H1 (cell line): ENCODE measurements around the gene GSTA1.
"Not testable (repeated sequence)": the region's sequence is repeated elsewhere in the genome, so short reads cannot be mapped to it uniquely, and the experiment has no call there.

Source experiments
- CTCF ChIP-seq, 3 experiments: IDR thresholded peaks; 1 replicate in 2 of 3; 2 replicates in 1 of 3; pipeline versions ENCODE4 v1.5.1 to v1.6.1; 2011; ENCODE audit warnings: low read length in 3 of 3, mild to moderate bottlenecking in 3 of 3, inconsistent platforms in 2 of 3, low read depth in 1 of 3, moderate library complexity in 1 of 3; ENCODE audit not compliant: insufficient read depth in 1 of 3; ENCODE audit errors: control extremely low read depth in 1 of 3
- EZH2 ChIP-seq: fragments of 200-600 bp; sonication (generic); IDR thresholded peaks from 2 replicates; pipeline ENCODE4 v1.7.1; 2012; ENCODE audit warnings: low read depth, mild to moderate bottlenecking, moderate library complexity, low read length, inconsistent platforms; ENCODE audit not compliant: severe bottlenecking
- PHF8 ChIP-seq: fragments of 200-600 bp; sonication (generic); conservative IDR thresholded peaks from 2 replicates; pipeline ENCODE4 v1.7.1; 2012; ENCODE audit warnings: low read depth, mild to moderate bottlenecking, inconsistent platforms, low read length, moderate library complexity
- POLR2A ChIP-seq, 2 experiments: IDR thresholded peaks; 1 replicate in 1 of 2; 2 replicates in 1 of 2; pipeline ENCODE4 v1.6.1; 2011; ENCODE audit warnings: low read depth in 2 of 2, low read length in 2 of 2, mild to moderate bottlenecking in 2 of 2; ENCODE audit errors: control extremely low read depth in 1 of 2
- RFX5 ChIP-seq: IDR thresholded peaks from 2 replicates; pipeline ENCODE4 v1.6.1; 2011; ENCODE audit warnings: low read depth, low read length, improper control_type of control experiment, borderline replicate concordance
- TCF12 ChIP-seq: IDR thresholded peaks from 2 replicates; pipeline ENCODE4 v1.6.1; 2011; ENCODE audit warnings: low read depth, mild to moderate bottlenecking, low read length
- ZNF274 ChIP-seq: IDR thresholded peaks from 2 replicates; pipeline ENCODE4 v1.7.0; 2012; ENCODE audit warnings: low read length, borderline replicate concordance; ENCODE audit errors: extremely low read depth

GRCh38 chr6:52828621-52829020 is 25.0 kb upstream of the GSTA1 start:
- not testable (repeated sequence) for TF ChIP-seq POLR2A (IDR thresholded peaks at IDR 0.05; ENCODE audit: control extremely low read depth in 1 of 2, low read depth in 2 of 2, low read length in 2 of 2); CTCF (IDR thresholded peaks at IDR 0.05; ENCODE audit: control extremely low read depth in 1 of 3, insufficient read depth in 1 of 3, low read depth in 1 of 3, low read length in 3 of 3); EZH2; PHF8; TCF12; RFX5; ZNF274
